HepG2 (cell line): ENCODE data around the gene TEDC1. TPM values are rescaled to one million over a fixed set of nuclear protein-coding genes. Genes with fewer than 3 reads are reported as not detected.

Experiments
- AGO1 ChIP-seq: fragments of 200-400 bp; formaldehyde crosslinking; IDR thresholded peaks from 2 replicates; pipeline ENCODE4 v1.6.1; 2017; ENCODE audit warnings: mild to moderate bottlenecking, low read depth, low read length, moderate library complexity; ENCODE audit not compliant: poor library complexity, severe bottlenecking
- GLI4 ChIP-seq: sonication (generic); formaldehyde crosslinking; IDR thresholded peaks from 2 replicates; pipeline ENCODE4 v1.5.1; 2020; ENCODE audit warnings: missing genetic modification reagents, mild to moderate bottlenecking, moderate library complexity, borderline replicate concordance
- HMGA1 ChIP-seq: sonication (generic); formaldehyde crosslinking; conservative IDR thresholded peaks from 2 replicates; pipeline ENCODE4 v1.4.0; 2020; ENCODE audit warnings: missing genetic modification reagents
- IRF2 ChIP-seq: IDR thresholded peaks from 2 replicates; pipeline ENCODE4 v1.6.1; 2018; ENCODE audit warnings: missing genetic modification reagents, missing compliant biosample characterization
- KLF11 ChIP-seq: IDR thresholded peaks from 2 replicates; pipeline ENCODE4 v1.6.1; 2016; ENCODE audit warnings: missing compliant biosample characterization
- MEIS1 ChIP-seq: sonication (generic); formaldehyde crosslinking; IDR thresholded peaks from 2 replicates; pipeline ENCODE4 v1.9.0; 2021; ENCODE audit warnings: mild to moderate bottlenecking, missing genetic modification reagents, moderate library complexity, borderline replicate concordance
- NR1H2 ChIP-seq: sonication (generic); formaldehyde crosslinking; IDR thresholded peaks from 2 replicates; pipeline ENCODE4 v1.8.1; 2022; ENCODE audit warnings: low read depth, missing genetic modification reagents, borderline replicate concordance
- PHB2 ChIP-seq: fragments of 450-650 bp; IDR thresholded peaks from 2 replicates; pipeline ENCODE4 v1.6.1; 2018; ENCODE audit not compliant: partially characterized antibody
- RBFOX2 ChIP-seq: fragments of 200-400 bp; formaldehyde crosslinking; IDR thresholded peaks from 2 replicates; pipeline ENCODE4 v1.6.1; 2017; ENCODE audit warnings: low read depth, mild to moderate bottlenecking, low read length
- RXRA ChIP-seq: sonication (generic); formaldehyde crosslinking; IDR thresholded peaks from 2 replicates; pipeline ENCODE4 v1.5.1; 2020; ENCODE audit warnings: missing genetic modification reagents
- SCMH1 ChIP-seq: sonication (generic); formaldehyde crosslinking; IDR thresholded peaks from 2 replicates; pipeline ENCODE4 v1.9.0; 2021; ENCODE audit warnings: missing genetic modification reagents, mild to moderate bottlenecking, borderline replicate concordance
- SRY ChIP-seq: sonication (generic); formaldehyde crosslinking; IDR thresholded peaks from 2 replicates; pipeline ENCODE4 v1.8.0; 2022; ENCODE audit warnings: mild to moderate bottlenecking, missing genetic modification reagents
- ZFYVE20 ChIP-seq: sonication (generic); formaldehyde crosslinking; IDR thresholded peaks from 2 replicates; pipeline ENCODE4 v1.8.0; 2023; ENCODE audit warnings: low read depth, mild to moderate bottlenecking, moderate library complexity, missing genetic modification reagents, borderline replicate concordance
- ZNF205 ChIP-seq: IDR thresholded peaks from 2 replicates; pipeline ENCODE4 v1.6.1; 2018; ENCODE audit warnings: missing biosample characterization, missing genetic modification reagents
- ZNF460 ChIP-seq: sonication (generic); formaldehyde crosslinking; IDR thresholded peaks from 2 replicates; pipeline ENCODE4 v1.5.1; 2020; ENCODE audit warnings: missing genetic modification reagents, mild to moderate bottlenecking, borderline replicate concordance
- ZNF530 ChIP-seq: sonication (generic); formaldehyde crosslinking; IDR thresholded peaks from 2 replicates; pipeline ENCODE4 v1.5.0; 2020; ENCODE audit warnings: low read depth, mild to moderate bottlenecking, missing genetic modification reagents
- ZNF646 ChIP-seq: sonication (generic); formaldehyde crosslinking; IDR thresholded peaks from 2 replicates; pipeline ENCODE4 v1.9.0; 2021; ENCODE audit warnings: mild to moderate bottlenecking, missing genetic modification reagents
- ZNF709 ChIP-seq: sonication (generic); formaldehyde crosslinking; IDR thresholded peaks from 2 replicates; pipeline ENCODE4 v1.5.0; 2020; ENCODE audit warnings: mild to moderate bottlenecking, missing genetic modification reagents
- ZNF792 ChIP-seq: IDR thresholded peaks from 2 replicates; pipeline ENCODE4 v1.6.1; 2016
- ZNF841 ChIP-seq: sonication (generic); formaldehyde crosslinking; IDR thresholded peaks from 2 replicates; pipeline ENCODE4 v1.8.1; 2023; ENCODE audit warnings: missing genetic modification reagents, borderline replicate concordance
- ZSCAN29 ChIP-seq: sonication (generic); formaldehyde crosslinking; conservative IDR thresholded peaks from 2 replicates; pipeline ENCODE4 v1.4.0; 2020; ENCODE audit warnings: mild to moderate bottlenecking, missing genetic modification reagents
- polyA plus RNA-seq, 8 experiments: library from polyadenylated mRNA; depleted of rRNA in 3 of 8; stranded (reverse) in 7 of 8; unstranded in 1 of 8; fragments of >200 nt; fragmentation: Illumina TruSeq in 4 of 8; extraction: Trizol in 4 of 8; gene quantifications; 2 replicates each; pipeline versions ENCODE4 v1.2.1 to v1.2.3, GENCODE V29; 2011 to 2016; ENCODE audit warnings: low read depth in 4 of 8, missing spikeins in 1 of 8, mixed read lengths in 1 of 8; ENCODE audit not compliant: insufficient read depth in 1 of 8
- total RNA-seq, 5 experiments: library from RNA; depleted of rRNA; stranded (reverse); fragments of >200 nt; fragmentation: Illumina TruSeq; extraction: Trizol; gene quantifications; 2 replicates each; pipeline ENCODE4 v1.2.3, GENCODE V29; 2016; ENCODE audit warnings: low read depth in 1 of 5
- TF ChIP-seq, protein P1 (sequence below): sonication (generic); formaldehyde crosslinking; conservative IDR thresholded peaks from 2 replicates; pipeline ENCODE4 v1.4.0; 2020; ENCODE audit warnings: missing genetic modification reagents
- TF ChIP-seq, protein P2 (sequence below): sonication (generic); formaldehyde crosslinking; IDR thresholded peaks from 2 replicates; pipeline ENCODE4 v1.4.0; 2020; ENCODE audit warnings: missing genetic modification reagents; ENCODE audit errors: not compliant biosample characterization

The TEDC1 gene
- total and polyA plus RNA-seq, 2 of the 13 experiments (the other 11 are each of a cell fraction or from before 2014, with no cell fraction given) = 5.7 to 27.4 TPM

DNA sequence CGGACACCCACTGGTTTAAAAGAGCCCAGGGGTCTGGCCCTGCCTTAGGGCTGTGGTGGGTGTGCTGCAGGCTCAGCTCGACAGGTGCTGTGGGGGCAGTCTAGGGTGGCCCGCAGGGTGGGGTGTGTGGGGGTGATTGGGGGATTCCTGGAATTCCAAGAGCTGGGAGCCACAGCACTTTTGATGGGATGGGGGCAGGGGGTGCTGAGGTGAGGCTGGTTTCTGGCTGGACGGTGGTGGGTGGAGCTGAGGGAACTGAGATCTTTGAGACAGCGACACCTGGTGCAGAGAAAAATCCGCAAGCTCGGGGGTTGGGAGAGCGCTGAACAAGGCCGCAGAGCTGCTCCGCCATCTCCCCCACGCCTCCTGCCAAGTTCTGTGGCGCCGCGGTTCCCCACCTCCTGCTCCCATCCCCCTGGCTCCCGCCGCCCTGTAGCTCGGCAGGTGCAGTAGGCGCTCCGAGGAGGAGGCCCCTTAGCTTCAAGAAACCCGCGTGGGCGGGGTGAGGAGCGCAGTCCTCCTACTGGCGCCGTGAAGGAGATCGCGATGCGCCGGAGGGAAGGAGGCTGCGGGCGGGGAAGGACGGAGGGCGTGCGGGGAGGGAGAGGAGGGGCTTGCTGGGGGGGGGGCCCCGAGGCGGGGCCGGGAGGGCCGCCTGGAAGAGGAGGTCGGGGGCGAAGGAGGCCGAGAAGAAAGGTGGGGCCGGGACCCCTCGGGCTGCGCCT lies 1.3 kb upstream of the TEDC1 start (continued):
- TF ChIP-seq, protein P1, sequence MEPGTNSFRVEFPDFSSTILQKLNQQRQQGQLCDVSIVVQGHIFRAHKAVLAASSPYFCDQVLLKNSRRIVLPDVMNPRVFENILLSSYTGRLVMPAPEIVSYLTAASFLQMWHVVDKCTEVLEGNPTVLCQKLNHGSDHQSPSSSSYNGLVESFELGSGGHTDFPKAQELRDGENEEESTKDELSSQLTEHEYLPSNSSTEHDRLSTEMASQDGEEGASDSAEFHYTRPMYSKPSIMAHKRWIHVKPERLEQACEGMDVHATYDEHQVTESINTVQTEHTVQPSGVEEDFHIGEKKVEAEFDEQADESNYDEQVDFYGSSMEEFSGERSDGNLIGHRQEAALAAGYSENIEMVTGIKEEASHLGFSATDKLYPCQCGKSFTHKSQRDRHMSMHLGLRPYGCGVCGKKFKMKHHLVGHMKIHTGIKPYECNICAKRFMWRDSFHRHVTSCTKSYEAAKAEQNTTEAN (CRISPR knock-in tag) = no peak
- TF ChIP-seq, protein P2, sequence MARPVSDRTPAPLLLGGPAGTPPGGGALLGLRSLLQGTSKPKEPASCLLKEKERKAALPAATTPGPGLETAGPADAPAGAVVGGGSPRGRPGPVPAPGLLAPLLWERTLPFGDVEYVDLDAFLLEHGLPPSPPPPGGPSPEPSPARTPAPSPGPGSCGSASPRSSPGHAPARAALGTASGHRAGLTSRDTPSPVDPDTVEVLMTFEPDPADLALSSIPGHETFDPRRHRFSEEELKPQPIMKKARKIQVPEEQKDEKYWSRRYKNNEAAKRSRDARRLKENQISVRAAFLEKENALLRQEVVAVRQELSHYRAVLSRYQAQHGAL = no peak
- TF ChIP-seq ZNF530 (CRISPR knock-in tag) (no peak), HMGA1 (CRISPR knock-in tag) (no peak), ZNF205 (CRISPR knock-in tag) (no peak), SRY (0 out of 2 replicates have a peak, but pooled peaks have one; percentile 17), ZNF709 (CRISPR knock-in tag) (no peak), AGO1 (peak; percentile 2), ZNF460 (CRISPR knock-in tag) (no peak), RBFOX2 (peak; percentile 35; the same call in 1 of the 2 replicates), ZFYVE20 (no peak), PHB2 (no peak), SCMH1 (no peak), GLI4 (no peak), MEIS1 (CRISPR knock-in tag) (no peak), KLF11 (no peak), RXRA (no peak), ZSCAN29 (CRISPR knock-in tag) (no peak), IRF2 (CRISPR knock-in tag) (no peak), ZNF841 (CRISPR knock-in tag) (0 out of 2 replicates have a peak, but pooled peaks have one; percentile 16), ZNF646 (no peak), NR1H2 (CRISPR knock-in tag) (no peak), ZNF792 (CRISPR knock-in tag) (0 out of 2 replicates have a peak, but pooled peaks have one; percentile 24)
